H1 (cell line): ENCODE data around the gene SPRR2B. TPM values are rescaled to one million over a fixed set of nuclear protein-coding genes. Genes with fewer than 3 reads are reported as not detected.

Experiments used
- CTCF ChIA-PET: fragments of 300-600 bp; sonication (Branson Sonifier 250); formaldehyde crosslinking; loops from one replicate; lab custom pipeline; 2021; ENCODE audit not compliant: partially characterized antibody; lab: Charles Lee
- POLR2A ChIA-PET: fragments of 300-600 bp; sonication (Branson Sonifier 250); formaldehyde crosslinking; loops from one replicate; lab custom pipeline; 2021; ENCODE audit warnings: inconsistent platforms; ENCODE audit not compliant: partially characterized antibody; lab: Charles Lee
- DNase-seq, 2 experiments: peaks; one replicate each; pipeline versions ENCODE4 v3.0.0 to v3.0.0-alpha.2; 2010 to 2022; ENCODE audit warnings: low spot score in 2 of 2, low read depth in 1 of 2, mixed read lengths in 1 of 2
- FAIRE-seq: peaks from 2 replicates; lab custom pipeline; 2011; peaks lifted over from hg19 to GRCh38; lab: Jason Lieb, UNC
- H2AFZ ChIP-seq: 2 replicates; pipeline ENCODE4 v1.8.1; 2012; ENCODE audit warnings: low read length, inconsistent platforms
- H2AK5ac ChIP-seq: 2 replicates; pipeline ENCODE4 v1.6.1; 2013; ENCODE audit warnings: low read depth, low read length
- H2BK120ac ChIP-seq: replicated peaks from 2 replicates; pipeline ENCODE3; 2013; ENCODE audit warnings: low read depth, low read length, inconsistent platforms
- H2BK12ac ChIP-seq: 2 replicates; pipeline ENCODE4 v1.6.1; 2013; ENCODE audit warnings: low read depth, low read length
- H2BK15ac ChIP-seq: 2 replicates; pipeline ENCODE4 v1.6.1; 2013; ENCODE audit warnings: low read length
- H2BK20ac ChIP-seq: 2 replicates; pipeline ENCODE4 v1.6.1; 2013; ENCODE audit warnings: low read length
- H2BK5ac ChIP-seq: 2 replicates; pipeline ENCODE4 v1.6.1; 2013; ENCODE audit warnings: low read depth, low read length
- H3K14ac ChIP-seq: 2 replicates; pipeline ENCODE4 v1.6.1; 2013; ENCODE audit warnings: inconsistent platforms; ENCODE audit not compliant: insufficient read length
- H3K18ac ChIP-seq: 2 replicates; pipeline ENCODE4 v1.6.1; 2013; ENCODE audit warnings: low read length; ENCODE audit errors: extremely low read depth
- H3K23ac ChIP-seq: 2 replicates; pipeline ENCODE4 v1.6.1; 2013; ENCODE audit warnings: inconsistent platforms; ENCODE audit not compliant: insufficient read length
- H3K23me2 ChIP-seq: 2 replicates; pipeline ENCODE4 v1.6.1; 2013; ENCODE audit warnings: low read depth, low read length
- H3K27ac ChIP-seq: 2 replicates; pipeline ENCODE4 v1.6.1; 2011; ENCODE audit warnings: low read depth, low read length, inconsistent platforms
- H3K27me3 ChIP-seq, 4 experiments: replicated peaks in 1 of 4; 1 replicate in 1 of 4; 2 replicates in 3 of 4; pipeline versions ENCODE4 v1.6.1 to v1.8.1; 2011 to 2013; ENCODE audit warnings: low read length in 3 of 4, mild to moderate bottlenecking in 3 of 4, inconsistent platforms in 2 of 4, mixed read lengths in 2 of 4, moderate library complexity in 1 of 4; ENCODE audit not compliant: control insufficient read depth in 3 of 4, insufficient read depth in 3 of 4; ENCODE audit errors: extremely low read depth in 1 of 4
- H3K36me3 ChIP-seq, 4 experiments: 2 replicates each; pipeline versions ENCODE4 v1.6.1 to v1.8.1; 2011 to 2013; ENCODE audit warnings: mild to moderate bottlenecking in 4 of 4, low read length in 3 of 4, moderate library complexity in 2 of 4, control low read depth in 1 of 4, inconsistent platforms in 1 of 4; ENCODE audit not compliant: insufficient read depth in 4 of 4, control insufficient read depth in 2 of 4
- H3K4ac ChIP-seq: replicated peaks from 2 replicates; pipeline ENCODE3; 2013; ENCODE audit warnings: low read length, low read depth, mixed read lengths, inconsistent platforms; ENCODE audit not compliant: insufficient read length
- H3K4me1 ChIP-seq, 4 experiments: replicated peaks in 1 of 4; 1 replicate in 1 of 4; 2 replicates in 3 of 4; pipeline versions ENCODE4 v1.6.1 to v1.8.1; 2011 to 2013; ENCODE audit warnings: low read length in 3 of 4, inconsistent platforms in 2 of 4, mixed read lengths in 1 of 4; ENCODE audit not compliant: insufficient read depth in 4 of 4, control insufficient read depth in 3 of 4
- H3K4me2 ChIP-seq, 2 experiments: 2 replicates each; pipeline versions ENCODE4 v1.6.1 to v1.8.1; 2011 to 2013; ENCODE audit warnings: low read depth in 2 of 2, low read length in 2 of 2, control low read depth in 1 of 2, inconsistent platforms in 1 of 2, mild to moderate bottlenecking in 1 of 2; ENCODE audit not compliant: insufficient read depth in 1 of 2
- H3K4me3 ChIP-seq, 4 experiments: fragments of 200-600, 300-600 bp in 1 of 4; sonication (generic), shearing (Covaris generic), sonication (Bioruptor Twin) in 1 of 4; 2 replicates each; pipeline versions ENCODE4 v1.5.1 to v1.8.1; 2011 to 2016; ENCODE audit warnings: low read length in 4 of 4, low read depth in 3 of 4, control low read depth in 2 of 4, inconsistent platforms in 2 of 4, mild to moderate bottlenecking in 2 of 4, mixed read lengths in 1 of 4, moderate library complexity in 1 of 4; ENCODE audit not compliant: insufficient read depth in 2 of 4; ENCODE audit errors: extremely low read depth in 1 of 4
- H3K56ac ChIP-seq: replicated peaks from 2 replicates; pipeline ENCODE3; 2013; ENCODE audit warnings: low read depth, mild to moderate bottlenecking, mixed read lengths, low read length, inconsistent platforms; ENCODE audit not compliant: insufficient read length
- H3K79me1 ChIP-seq: 2 replicates; pipeline ENCODE4 v1.6.1; 2013; ENCODE audit warnings: low read depth, low read length, control low read depth
- H3K79me2 ChIP-seq, 2 experiments: 2 replicates each; pipeline versions ENCODE4 v1.6.1 to v1.8.1; 2012 to 2013; ENCODE audit warnings: low read length in 2 of 2, mild to moderate bottlenecking in 2 of 2, inconsistent platforms in 1 of 2; ENCODE audit not compliant: insufficient read depth in 2 of 2, control insufficient read depth in 1 of 2
- H3K9ac ChIP-seq, 4 experiments: replicated peaks in 1 of 4; 1 replicate in 1 of 4; 2 replicates in 3 of 4; pipeline versions ENCODE4 v1.6.1 to v1.8.1; 2011 to 2013; ENCODE audit warnings: low read depth in 3 of 4, low read length in 3 of 4, control low read depth in 2 of 4, mild to moderate bottlenecking in 2 of 4, moderate library complexity in 2 of 4, inconsistent platforms in 1 of 4; ENCODE audit errors: extremely low read depth in 1 of 4
- H3K9me3 ChIP-seq, 2 experiments: 2 replicates each; pipeline versions ENCODE4 v1.6.1 to v1.8.1; 2012 to 2013; ENCODE audit warnings: mild to moderate bottlenecking in 2 of 2, moderate library complexity in 2 of 2, control low read depth in 1 of 2, inconsistent platforms in 1 of 2, low read depth in 1 of 2, low read length in 1 of 2, mixed read lengths in 1 of 2; ENCODE audit not compliant: insufficient read depth in 2 of 2
- H4K20me1 ChIP-seq, 2 experiments: replicated peaks in 1 of 2; 2 replicates each; pipeline versions ENCODE3 to v1.8.1; 2011 to 2013; ENCODE audit warnings: inconsistent platforms in 2 of 2, low read length in 2 of 2, mild to moderate bottlenecking in 1 of 2; ENCODE audit not compliant: insufficient read depth in 2 of 2, control insufficient read depth in 1 of 2
- H4K5ac ChIP-seq: 2 replicates; pipeline ENCODE4 v1.6.1; 2013; ENCODE audit warnings: low read length, low read depth, mixed read lengths, inconsistent platforms; ENCODE audit not compliant: insufficient read length
- H4K8ac ChIP-seq: 2 replicates; pipeline ENCODE4 v1.8.0; 2013; ENCODE audit warnings: mild to moderate bottlenecking, moderate library complexity, low read length, inconsistent platforms; ENCODE audit not compliant: insufficient read depth; ENCODE audit errors: extremely low read depth
- H4K91ac ChIP-seq: replicated peaks from 2 replicates; pipeline ENCODE3; 2013; ENCODE audit warnings: low read length, mixed read lengths, inconsistent platforms; ENCODE audit not compliant: insufficient read length
- CBX8 ChIP-seq: fragments of 300-800, 300-1000 bp; sonication (generic); IDR thresholded peaks from 2 replicates; pipeline ENCODE4 v1.7.1; 2016; ENCODE audit warnings: low read depth, low read length, borderline replicate concordance
- E2F6 ChIP-seq: IDR thresholded peaks from 2 replicates; pipeline ENCODE4 v1.6.1; 2012; ENCODE audit warnings: inconsistent platforms
- KDM1A ChIP-seq: fragments of 200-600, 300-600 bp; sonication (generic); IDR thresholded peaks from 2 replicates; pipeline ENCODE4 v1.7.1; 2016; ENCODE audit warnings: mild to moderate bottlenecking, low read length, borderline replicate concordance
- POLR2AphosphoS5 ChIP-seq: IDR thresholded peaks from 2 replicates; pipeline ENCODE4 v1.6.1; 2011; ENCODE audit warnings: low read depth, low read length
- TAF1 ChIP-seq: IDR thresholded peaks from 2 replicates; pipeline ENCODE4 v1.6.1; 2011; ENCODE audit warnings: mild to moderate bottlenecking, low read depth, low read length
- TCF12 ChIP-seq: IDR thresholded peaks from 2 replicates; pipeline ENCODE4 v1.6.1; 2011; ENCODE audit warnings: low read depth, mild to moderate bottlenecking, low read length
- WGBS, 2 experiments: shearing (Covaris generic) in 1 of 2; methylation state at CpG; one replicate each; pipeline versions ENCODE4 v1.1.6 to v1.1.7; 2013 to 2015; ENCODE audit warnings: low lambda C conversion rate in 2 of 2, mixed read lengths in 2 of 2, inconsistent platforms in 1 of 2, low coverage in 1 of 2, missing lambda C conversion rate in 1 of 2; ENCODE audit not compliant: insufficient replicate concordance in 2 of 2, insufficient coverage in 1 of 2, insufficient read length in 1 of 2; ENCODE audit errors: extremely low coverage in 1 of 2, missing lambda C conversion rate in 1 of 2; 5-methylcytosine and 5-hydroxymethylcytosine counted together
- polyA plus RNA-seq, 7 experiments: library from polyadenylated mRNA; depleted of rRNA in 3 of 7; stranded (reverse) in 5 of 7; unstranded in 2 of 7; fragments of >200 nt in 5 of 7; fragments of 200-250 nt in 2 of 7; gene quantifications; 1 replicate in 5 of 7; 2 replicates in 1 of 7; 4 replicates in 1 of 7; pipeline versions ENCODE4 v1.2.1 to v1.2.3, GENCODE V29; 2011 to 2013; ENCODE audit warnings: missing spikeins in 2 of 7, mixed read lengths in 2 of 7
- total RNA-seq: library from RNA; stranded (reverse); fragmentation: NEBNext Ultra II Directional; extraction: Animal tissue kit (Norgen Biotek cat#: 25700); gene quantifications from 2 replicates; pipeline ENCODE4 v1.2.1, GENCODE V29; 2021

SPRR2B gene
- total and polyA plus RNA-seq, 2 of the 8 experiments (the other 6 are each of a cell fraction or from before 2014, with no cell fraction given) = not detected

GRCh38 chr1:153100245-153100644 lies 28.8 kb upstream of the SPRR2B start:
- no peaks in the 10 kb centered on the region for H3K27me3 ChIP-seq
- no peak overlapping the region for H3K23ac ChIP-seq
- CTCF ChIA-PET = no interaction called here
- no peak overlapping the region for H3K4me2 ChIP-seq
- H2BK120ac ChIP-seq = no peak overlapping the region
- H3K18ac ChIP-seq = no peak overlapping the region
- no peaks in the 10 kb centered on the region for H3K79me1 ChIP-seq
- no peak overlapping the region for H2AK5ac ChIP-seq
- H2AFZ ChIP-seq = no peak overlapping the region
- H3K14ac ChIP-seq = no peak overlapping the region
- H3K36me3 ChIP-seq = no peaks in the 10 kb centered on the region
- H3K4me1 ChIP-seq = no peaks in the 10 kb centered on the region
- H3K27ac ChIP-seq = no peak overlapping the region
- DNase-seq (no peak), FAIRE-seq (no peak)
- H4K20me1 ChIP-seq = no peaks in the 10 kb centered on the region
- no peak overlapping the region for H4K91ac ChIP-seq
- H3K4ac ChIP-seq = no peak overlapping the region
- H3K79me2 ChIP-seq = no peaks in the 10 kb centered on the region
- H2BK12ac ChIP-seq = no peak overlapping the region
- no peak overlapping the region for H3K56ac ChIP-seq
- no peak overlapping the region for H4K8ac ChIP-seq
- no peak overlapping the region for H2BK15ac ChIP-seq
- H4K5ac ChIP-seq = no peak overlapping the region
- no peak overlapping the region for H2BK5ac ChIP-seq
- POLR2A ChIA-PET = no interaction called here
- no peaks in the 10 kb centered on the region for H3K23me2 ChIP-seq
- 96% methylated on average over 5 of the region's 5 CpGs; no CpG with 5 or more reads in 1 of the 2 experiments for WGBS, 2 experiments
- H2BK20ac ChIP-seq = no peak overlapping the region
- no peaks in the 10 kb centered on the region for H3K9me3 ChIP-seq
- no peak overlapping the region for H3K4me3 ChIP-seq
- no peak overlapping the region for H3K9ac ChIP-seq
- TF ChIP-seq CBX8 (no peak), KDM1A (no peak), TAF1 (no peak), TCF12 (no peak), E2F6 (no peak), POLR2AphosphoS5 (no peak)
